PC-3 (cell line): ENCODE measurements around the gene DROSHA. TPM values are rescaled to one million over a fixed set of nuclear protein-coding genes. Genes with fewer than 3 reads are reported as not detected.

Source experiments
- ATAC-seq: fragments of 200-7000 bp; cut with Tn5 transposase; 2 replicates; pipeline ENCODE4 v1.9.1; 2020; ENCODE audit warnings: mild to moderate bottlenecking, moderate library complexity
- BruUV-seq: library from RNA; stranded (reverse); fragments of 400-500 nt; replicated peaks from 2 replicates; lab custom pipeline; 2021; lab: Mats Ljungman, UMichigan
- CTCF ChIA-PET: fragments of 300-600 bp; sonication (Branson Sonifier 250); formaldehyde crosslinking; loops from one replicate; lab custom pipeline; 2022; ENCODE audit warnings: antibody characterized with exemption; lab: Charles Lee
- POLR2A ChIA-PET: fragments of 300-600 bp; sonication (Branson Sonifier 250); formaldehyde crosslinking; loops from one replicate; lab custom pipeline; 2022; ENCODE audit warnings: antibody characterized with exemption; ENCODE audit not compliant: unreplicated experiment; lab: Charles Lee
- DNase-seq: peaks from one replicate; pipeline ENCODE4 v3.0.0-alpha.2; 2015
- H2AFZ ChIP-seq: fragments of 300-600 bp; sonication (generic); 2 replicates; pipeline ENCODE4 v1.6.0; 2016; ENCODE audit warnings: antibody characterized with exemption, low read length
- H3F3A ChIP-seq: fragments of 300-600 bp; sonication (generic); one replicate; pipeline ENCODE4 v1.6.0; 2017; ENCODE audit warnings: antibody characterized with exemption, low read length, control low read depth, mild to moderate bottlenecking; ENCODE audit not compliant: unreplicated experiment
- H3K27ac ChIP-seq: fragments of 300-600 bp; sonication (generic); 2 replicates; pipeline ENCODE4 v1.5.1; 2016; ENCODE audit warnings: mild to moderate bottlenecking, low read length
- H3K27me3 ChIP-seq: fragments of 300-600 bp; sonication (generic); 2 replicates; pipeline ENCODE4 v1.6.1; 2016; ENCODE audit warnings: low read length, mixed read lengths
- H3K36me3 ChIP-seq: fragments of 300-600 bp; sonication (generic); 2 replicates; pipeline ENCODE4 v1.6.1; 2016; ENCODE audit warnings: low read depth, mixed run types, low read length, mixed read lengths
- H3K4me1 ChIP-seq: fragments of 300-600 bp; sonication (generic); 2 replicates; pipeline ENCODE4 v1.5.1; 2016; ENCODE audit warnings: low read length; ENCODE audit not compliant: insufficient read depth
- H3K4me2 ChIP-seq: fragments of 300-600 bp; sonication (generic); 2 replicates; pipeline ENCODE4 v1.6.0; 2016; ENCODE audit warnings: low read length
- H3K4me3 ChIP-seq: fragments of 300-600 bp; sonication (generic); 2 replicates; pipeline ENCODE4 v1.5.1; 2016; ENCODE audit warnings: mild to moderate bottlenecking, low read length, mixed read lengths
- H3K79me2 ChIP-seq: fragments of 300-600 bp; sonication (generic); 2 replicates; pipeline ENCODE4 v1.6.1; 2017; ENCODE audit warnings: low read length, mixed read lengths
- H3K9ac ChIP-seq: fragments of 300-600 bp; sonication (generic); 2 replicates; pipeline ENCODE4 v1.6.0; 2016; ENCODE audit warnings: mild to moderate bottlenecking, low read length
- H3K9me2 ChIP-seq: fragments of 300-600 bp; sonication (generic); replicated peaks from 2 replicates; pipeline ENCODE4 v1.6.1; 2016; ENCODE audit warnings: mixed run types, low read length, mixed read lengths
- H3K9me3 ChIP-seq: fragments of 300-600 bp; sonication (generic); 2 replicates; pipeline ENCODE4 v1.6.1; 2016; ENCODE audit warnings: low read length, mixed read lengths
- H4K20me1 ChIP-seq: fragments of 300-600 bp; sonication (generic); 2 replicates; pipeline ENCODE4 v1.6.1; 2016; ENCODE audit warnings: low read length, mixed read lengths
- EZH2 ChIP-seq: fragments of 300-600 bp; sonication (generic); IDR thresholded peaks from one replicate; pipeline ENCODE4 v1.6.1; 2017; ENCODE audit warnings: antibody characterized with exemption, mild to moderate bottlenecking, low read length; ENCODE audit not compliant: unreplicated experiment
- EZH2phosphoT487 ChIP-seq: fragments of 300-600 bp; sonication (generic); IDR thresholded peaks from 2 replicates; pipeline ENCODE4 v1.6.1; 2018; ENCODE audit warnings: mild to moderate bottlenecking, antibody characterized with exemption, low read length, borderline replicate concordance
- intact Hi-C: fragments of 100-400 bp; cut with micrococcal nuclease; formaldehyde crosslinking; loops from 2 replicates; pipeline ENCODE4 v1.9.0; 2023
- total RNA-seq: library from RNA; depleted of rRNA; stranded (reverse); fragments of >200 nt; gene quantifications from 2 replicates; pipeline ENCODE4 v1.2.3, GENCODE V29; 2014
- TF ChIP-seq, protein P1 (sequence below): fragments of 300-600 bp; sonication (generic); conservative IDR thresholded peaks from 2 replicates; pipeline ENCODE4 v1.5.1; 2017; ENCODE audit warnings: antibody characterized with exemption, low read depth, mild to moderate bottlenecking, low read length

The DROSHA gene
- total RNA-seq, 1 experiment from 2014 or later: 60.7 TPM

DNA sequence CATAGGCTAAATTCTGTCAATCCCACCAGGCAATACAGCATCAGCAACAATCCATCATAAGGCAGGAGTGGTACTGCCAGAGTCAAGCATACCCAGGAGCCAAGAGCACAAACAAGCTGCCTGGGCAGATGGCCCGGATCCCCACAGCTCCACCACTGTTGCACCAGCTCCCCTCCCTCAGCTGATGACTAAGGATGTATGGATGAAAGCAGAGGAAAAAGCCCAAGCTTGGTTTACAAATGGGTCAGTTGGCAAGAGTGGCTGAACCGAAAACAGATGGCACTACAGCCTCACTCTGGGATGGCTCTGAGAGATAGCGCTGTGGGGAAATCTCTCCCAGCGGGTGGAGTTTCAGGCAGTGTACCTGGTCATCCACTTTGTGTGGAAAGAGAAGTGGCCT is 29.4 kb downstream of the DROSHA start:
- BruUV-seq: no TSS peak
- no peaks in the 10 kb centered on the region for H3K9me2 ChIP-seq
- ChIA-PET POLR2A (no interaction called here), CTCF (no interaction called here)
- H3K27me3 ChIP-seq: no peaks in the 10 kb centered on the region
- H3K36me3 ChIP-seq: peaks cover 63% of the 10 kb centered on the region
- no peaks in the 10 kb centered on the region for H3F3A ChIP-seq
- no peaks in the 10 kb centered on the region for H3K79me2 ChIP-seq
- intact Hi-C loops: no loop called here
- no peak for ATAC-seq
- H3K9ac ChIP-seq: no peak overlapping the region
- H3K9me3 ChIP-seq: no peaks in the 10 kb centered on the region
- no peaks in the 10 kb centered on the region for H4K20me1 ChIP-seq
- no peak for DNase-seq
- TF ChIP-seq EZH2phosphoT487: no peak
- TF ChIP-seq, protein P1, sequence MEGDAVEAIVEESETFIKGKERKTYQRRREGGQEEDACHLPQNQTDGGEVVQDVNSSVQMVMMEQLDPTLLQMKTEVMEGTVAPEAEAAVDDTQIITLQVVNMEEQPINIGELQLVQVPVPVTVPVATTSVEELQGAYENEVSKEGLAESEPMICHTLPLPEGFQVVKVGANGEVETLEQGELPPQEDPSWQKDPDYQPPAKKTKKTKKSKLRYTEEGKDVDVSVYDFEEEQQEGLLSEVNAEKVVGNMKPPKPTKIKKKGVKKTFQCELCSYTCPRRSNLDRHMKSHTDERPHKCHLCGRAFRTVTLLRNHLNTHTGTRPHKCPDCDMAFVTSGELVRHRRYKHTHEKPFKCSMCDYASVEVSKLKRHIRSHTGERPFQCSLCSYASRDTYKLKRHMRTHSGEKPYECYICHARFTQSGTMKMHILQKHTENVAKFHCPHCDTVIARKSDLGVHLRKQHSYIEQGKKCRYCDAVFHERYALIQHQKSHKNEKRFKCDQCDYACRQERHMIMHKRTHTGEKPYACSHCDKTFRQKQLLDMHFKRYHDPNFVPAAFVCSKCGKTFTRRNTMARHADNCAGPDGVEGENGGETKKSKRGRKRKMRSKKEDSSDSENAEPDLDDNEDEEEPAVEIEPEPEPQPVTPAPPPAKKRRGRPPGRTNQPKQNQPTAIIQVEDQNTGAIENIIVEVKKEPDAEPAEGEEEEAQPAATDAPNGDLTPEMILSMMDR: no peak
- no peak for TF ChIP-seq EZH2
- no peak overlapping the region for H3K4me2 ChIP-seq
- H3K4me1 ChIP-seq: no peaks in the 10 kb centered on the region
- H3K4me3 ChIP-seq: no peak overlapping the region
- H2AFZ ChIP-seq: no peak overlapping the region
- H3K27ac ChIP-seq: no peak overlapping the region

DNA sequence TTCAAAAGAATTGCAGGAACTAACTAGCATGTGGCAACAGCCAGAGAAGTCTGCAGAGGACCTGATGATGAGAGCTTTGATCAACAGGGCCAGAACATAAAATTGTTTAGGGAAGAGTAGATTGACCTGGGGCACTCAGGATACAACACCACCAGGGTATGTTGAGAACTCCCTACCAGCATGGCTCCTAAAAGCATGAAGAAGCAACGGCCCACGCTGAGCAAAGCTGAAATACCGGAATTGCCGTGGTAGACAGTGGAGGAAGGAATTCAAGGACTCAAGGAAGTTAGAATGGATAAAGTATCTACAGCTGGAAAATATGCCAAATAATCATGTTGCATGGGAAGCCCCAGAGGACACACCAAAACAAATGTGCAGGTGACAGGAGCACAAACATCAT is 31.6 kb downstream of the DROSHA start:
- CTCF ChIA-PET: no interaction called here
- H4K20me1 ChIP-seq: no peaks in the 10 kb centered on the region
- no peak overlapping the region for H3K4me3 ChIP-seq
- intact Hi-C loops: no loop called here
- H3K9me2 ChIP-seq: no peaks in the 10 kb centered on the region
- H3K36me3 ChIP-seq: peaks cover 77% of the 10 kb centered on the region
- H3K9ac ChIP-seq: no peak overlapping the region
- H3K4me1 ChIP-seq: no peaks in the 10 kb centered on the region
- no peak overlapping the region for H3K27ac ChIP-seq
- POLR2A ChIA-PET: no interaction called here
- DNase-seq (no peak), ATAC-seq (no peak)
- H2AFZ ChIP-seq: no peak overlapping the region
- H3F3A ChIP-seq: no peaks in the 10 kb centered on the region
- no TSS peak for BruUV-seq
- H3K27me3 ChIP-seq: no peaks in the 10 kb centered on the region
- TF ChIP-seq EZH2phosphoT487: no peak
- no peak for TF ChIP-seq EZH2
- TF ChIP-seq, protein P1: no peak
- H3K79me2 ChIP-seq: no peaks in the 10 kb centered on the region
- H3K9me3 ChIP-seq: no peaks in the 10 kb centered on the region
- no peak overlapping the region for H3K4me2 ChIP-seq

DNA sequence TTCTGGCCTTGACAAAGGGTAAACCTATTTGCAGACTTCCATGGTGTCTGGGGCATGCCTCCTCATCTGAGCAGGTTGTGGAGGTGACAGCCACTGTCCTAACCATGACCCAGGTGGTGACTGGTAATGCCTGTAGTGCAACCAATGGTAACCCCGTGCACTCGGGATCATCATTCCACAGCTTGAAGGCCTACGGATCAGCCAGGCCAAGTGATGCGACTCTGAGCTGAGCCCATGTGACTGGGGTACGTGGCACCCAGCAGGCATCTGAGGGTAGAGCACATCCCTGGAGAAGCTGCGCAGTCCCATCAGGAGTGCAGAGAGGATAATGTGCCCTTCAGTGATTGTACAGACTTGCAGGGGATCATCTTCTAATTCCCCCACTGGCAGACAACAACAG is 35.0 kb downstream of the DROSHA start:
- no peaks in the 10 kb centered on the region for H3K27me3 ChIP-seq
- H3K4me1 ChIP-seq: no peaks in the 10 kb centered on the region
- no peaks in the 10 kb centered on the region for H3K9me2 ChIP-seq
- no peak for DNase-seq
- H3K4me2 ChIP-seq: no peak overlapping the region
- no peak overlapping the region for H3K9ac ChIP-seq
- no TSS peak for BruUV-seq
- no peak for ATAC-seq
- no peak overlapping the region for H3K4me3 ChIP-seq
- H3K27ac ChIP-seq: no peak overlapping the region
- no peaks in the 10 kb centered on the region for H3F3A ChIP-seq
- no peak for TF ChIP-seq EZH2phosphoT487
- TF ChIP-seq, protein P1: no peak
- TF ChIP-seq EZH2: no peak
- no peaks in the 10 kb centered on the region for H3K9me3 ChIP-seq
- H2AFZ ChIP-seq: no peak overlapping the region
- H3K36me3 ChIP-seq: peaks cover 72% of the 10 kb centered on the region
- H4K20me1 ChIP-seq: no peaks in the 10 kb centered on the region
- intact Hi-C loops: no loop called here
- CTCF ChIA-PET: no interaction called here
- no peaks in the 10 kb centered on the region for H3K79me2 ChIP-seq
- POLR2A ChIA-PET: no interaction called here
